ENCODE data around the gene NBR1. TPM values are rescaled to one million over a fixed set of nuclear protein-coding genes. Genes with fewer than 3 reads are reported as not detected.
"Not testable (repeated sequence)": the region's sequence is repeated elsewhere in the genome, so short reads cannot be mapped to it uniquely, and the experiment has no call there.

The NBR1 gene
- total and polyA plus RNA-seq, 4 donors = 25.5 to 127 (median 50.4) TPM

DNA sequence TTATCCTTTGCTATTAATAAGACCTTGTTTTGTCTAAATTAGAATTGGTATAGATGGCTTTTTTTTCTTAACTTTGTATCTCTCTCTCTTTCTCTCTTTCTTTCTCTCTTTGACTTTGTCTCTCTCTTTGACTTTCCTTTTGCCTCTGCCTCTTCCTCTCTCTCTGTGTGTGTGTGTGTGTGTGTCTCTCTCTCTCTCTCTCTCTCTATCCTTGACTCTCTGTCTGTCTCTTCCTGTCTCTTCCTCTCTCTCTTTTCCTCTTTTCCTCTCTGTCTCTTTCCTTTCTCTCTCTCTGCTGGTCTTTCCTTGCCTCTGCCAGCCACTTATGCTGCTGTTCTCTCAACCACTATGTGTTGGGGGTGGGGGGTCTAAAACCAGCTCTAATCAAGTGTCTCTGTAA is 5.0 kb upstream of the NBR1 start:
- not testable (repeated sequence) for H3K4me3 ChIP-seq; H3K36me3 ChIP-seq (ENCODE audit: control insufficient read depth in 4 of 4, insufficient read depth in 4 of 4, low read length in 4 of 4); H3K27ac ChIP-seq (ENCODE audit: low read depth in 1 of 2, low read length in 1 of 2); H3K9me3 ChIP-seq (ENCODE audit: control insufficient read depth in 4 of 4, insufficient read depth in 3 of 4, low read length in 3 of 4); H3K4me1 ChIP-seq (ENCODE audit: control insufficient read depth in 5 of 5, insufficient read depth in 5 of 5, low read length in 5 of 5); ATAC-seq (ENCODE audit: insufficient read depth, low FRiP score); DNase-seq; H3K27me3 ChIP-seq (ENCODE audit: control insufficient read depth in 3 of 3, insufficient read depth in 3 of 3, low read length in 2 of 3); H3K9ac ChIP-seq (ENCODE audit: insufficient read depth in 1 of 2, low read length in 2 of 2)

DNA sequence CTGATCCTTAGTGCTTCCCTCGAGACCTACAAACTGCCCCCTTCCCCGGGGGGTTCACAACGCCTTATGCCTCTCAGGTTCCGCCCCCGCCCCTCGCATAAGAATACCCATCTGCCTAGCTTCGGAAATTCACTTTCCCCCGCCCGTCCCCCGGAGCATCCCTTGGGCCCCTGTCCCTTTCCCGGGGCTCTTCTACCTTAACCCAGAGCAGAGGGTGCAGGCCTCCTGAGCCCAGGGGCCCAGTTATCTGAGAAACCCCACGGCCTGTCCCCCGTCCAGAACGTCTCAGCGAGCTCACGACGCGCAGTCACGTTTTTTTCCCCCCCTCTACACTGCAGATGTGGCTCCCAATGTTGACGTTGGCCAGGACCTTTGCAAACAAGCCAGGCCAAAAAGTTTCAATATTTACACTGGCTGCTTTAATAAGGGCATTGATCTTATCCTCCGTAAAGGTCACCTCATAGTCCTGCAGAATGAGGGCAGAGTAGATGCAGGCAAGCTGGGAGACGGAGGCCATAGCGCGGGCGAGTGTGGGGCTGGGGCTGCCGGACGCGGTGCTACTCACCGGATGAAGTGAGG is 1.4 kb upstream of the NBR1 start:
- DNase-seq (peak in 2 of 3 donors; percentile 39 to 57), ATAC-seq (ENCODE audit: insufficient read depth, low FRiP score) (peak; percentile 2)
- 1 to 2% methylated on average over 29 of the region's 29 CpGs for WGBS, 2 donors
- Histone ChIP-seq H3K27ac (ENCODE audit: low read depth in 1 of 2, low read length in 1 of 2) (peak overlapping the region; percentile 76 to 97), H3K9me3 (ENCODE audit: control insufficient read depth in 4 of 4, insufficient read depth in 3 of 4, low read length in 3 of 4) (no peaks in the 10 kb centered on the region), H3K9ac (ENCODE audit: insufficient read depth in 1 of 2, low read length in 2 of 2) (peak overlapping the region; percentile 98 to 99), H3K27me3 (ENCODE audit: control insufficient read depth in 3 of 3, insufficient read depth in 3 of 3, low read length in 2 of 3) (no peaks in the 10 kb centered on the region), H3K4me3 (peak overlapping the region; percentile 53), H3K36me3 (ENCODE audit: control insufficient read depth in 4 of 4, insufficient read depth in 4 of 4, low read length in 4 of 4) (peaks cover 0 to 2% (median 0%) of the 10 kb centered on the region in 4 donors), H3K4me1 (ENCODE audit: control insufficient read depth in 5 of 5, insufficient read depth in 5 of 5, low read length in 5 of 5) (peaks cover 0 to 21% (median 8%) of the 10 kb centered on the region in 5 donors)
- TF ChIP-seq, protein P1, sequence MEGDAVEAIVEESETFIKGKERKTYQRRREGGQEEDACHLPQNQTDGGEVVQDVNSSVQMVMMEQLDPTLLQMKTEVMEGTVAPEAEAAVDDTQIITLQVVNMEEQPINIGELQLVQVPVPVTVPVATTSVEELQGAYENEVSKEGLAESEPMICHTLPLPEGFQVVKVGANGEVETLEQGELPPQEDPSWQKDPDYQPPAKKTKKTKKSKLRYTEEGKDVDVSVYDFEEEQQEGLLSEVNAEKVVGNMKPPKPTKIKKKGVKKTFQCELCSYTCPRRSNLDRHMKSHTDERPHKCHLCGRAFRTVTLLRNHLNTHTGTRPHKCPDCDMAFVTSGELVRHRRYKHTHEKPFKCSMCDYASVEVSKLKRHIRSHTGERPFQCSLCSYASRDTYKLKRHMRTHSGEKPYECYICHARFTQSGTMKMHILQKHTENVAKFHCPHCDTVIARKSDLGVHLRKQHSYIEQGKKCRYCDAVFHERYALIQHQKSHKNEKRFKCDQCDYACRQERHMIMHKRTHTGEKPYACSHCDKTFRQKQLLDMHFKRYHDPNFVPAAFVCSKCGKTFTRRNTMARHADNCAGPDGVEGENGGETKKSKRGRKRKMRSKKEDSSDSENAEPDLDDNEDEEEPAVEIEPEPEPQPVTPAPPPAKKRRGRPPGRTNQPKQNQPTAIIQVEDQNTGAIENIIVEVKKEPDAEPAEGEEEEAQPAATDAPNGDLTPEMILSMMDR (IDR thresholded peaks at IDR 0.05; ENCODE audit: control extremely low read depth, extremely low read depth) = no peak

DNA sequence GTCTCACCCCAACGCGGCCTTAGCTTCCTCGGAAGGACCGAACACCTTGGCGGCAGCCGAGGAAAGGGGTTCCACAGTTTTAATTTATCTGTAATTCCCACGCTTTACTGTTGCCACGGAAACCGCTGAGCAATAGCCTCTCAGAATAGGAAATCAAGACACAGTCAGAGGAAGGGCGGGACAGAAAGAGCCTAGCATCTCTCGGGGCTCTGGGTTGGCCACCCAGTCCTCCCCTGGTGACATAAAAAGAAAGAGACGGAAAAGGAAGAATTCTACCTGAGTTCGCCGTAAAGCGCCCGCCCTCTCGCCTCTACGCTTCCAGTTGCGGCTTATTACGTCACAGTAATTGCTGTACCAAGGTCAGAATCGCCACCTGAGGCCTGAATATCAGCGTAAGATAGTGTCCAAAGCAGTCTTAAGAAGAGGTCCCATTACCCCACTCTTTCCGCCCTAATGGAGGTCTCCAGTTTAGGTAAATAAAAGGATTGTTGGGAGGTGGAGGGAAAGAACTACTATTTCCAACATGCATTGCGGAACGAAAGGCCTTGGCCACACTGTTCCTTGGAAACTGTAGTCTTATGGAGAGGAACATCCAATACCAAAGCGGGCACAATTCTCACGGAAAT is 761 bp upstream of the NBR1 start:
- H3K4me1 ChIP-seq (ENCODE audit: control insufficient read depth in 5 of 5, insufficient read depth in 5 of 5, low read length in 5 of 5) = peaks cover 0 to 21% (median 11%) of the 10 kb centered on the region in 5 donors
- WGBS, 2 donors = 0% methylated on average over 27 of the region's 27 CpGs
- TF ChIP-seq, protein P1 (IDR thresholded peaks at IDR 0.05; ENCODE audit: control extremely low read depth, extremely low read depth) = no peak
- peaks cover 0 to 2% (median 0%) of the 10 kb centered on the region in 4 donors for H3K36me3 ChIP-seq (ENCODE audit: control insufficient read depth in 4 of 4, insufficient read depth in 4 of 4, low read length in 4 of 4)
- no peaks in the 10 kb centered on the region for H3K27me3 ChIP-seq (ENCODE audit: control insufficient read depth in 3 of 3, insufficient read depth in 3 of 3, low read length in 2 of 3)
- DNase-seq (peak; percentile 93 to 97 (median 97)), ATAC-seq (ENCODE audit: insufficient read depth, low FRiP score) (peak; percentile 88)
- peak overlapping the region; percentile 76 to 97 for H3K27ac ChIP-seq (ENCODE audit: low read depth in 1 of 2, low read length in 1 of 2)
- H3K9me3 ChIP-seq (ENCODE audit: control insufficient read depth in 4 of 4, insufficient read depth in 3 of 4, low read length in 3 of 4) = no peaks in the 10 kb centered on the region
- H3K4me3 ChIP-seq = peak overlapping the region; percentile 53
- H3K9ac ChIP-seq (ENCODE audit: insufficient read depth in 1 of 2, low read length in 2 of 2) = peak overlapping the region; percentile 98 to 99

DNA sequence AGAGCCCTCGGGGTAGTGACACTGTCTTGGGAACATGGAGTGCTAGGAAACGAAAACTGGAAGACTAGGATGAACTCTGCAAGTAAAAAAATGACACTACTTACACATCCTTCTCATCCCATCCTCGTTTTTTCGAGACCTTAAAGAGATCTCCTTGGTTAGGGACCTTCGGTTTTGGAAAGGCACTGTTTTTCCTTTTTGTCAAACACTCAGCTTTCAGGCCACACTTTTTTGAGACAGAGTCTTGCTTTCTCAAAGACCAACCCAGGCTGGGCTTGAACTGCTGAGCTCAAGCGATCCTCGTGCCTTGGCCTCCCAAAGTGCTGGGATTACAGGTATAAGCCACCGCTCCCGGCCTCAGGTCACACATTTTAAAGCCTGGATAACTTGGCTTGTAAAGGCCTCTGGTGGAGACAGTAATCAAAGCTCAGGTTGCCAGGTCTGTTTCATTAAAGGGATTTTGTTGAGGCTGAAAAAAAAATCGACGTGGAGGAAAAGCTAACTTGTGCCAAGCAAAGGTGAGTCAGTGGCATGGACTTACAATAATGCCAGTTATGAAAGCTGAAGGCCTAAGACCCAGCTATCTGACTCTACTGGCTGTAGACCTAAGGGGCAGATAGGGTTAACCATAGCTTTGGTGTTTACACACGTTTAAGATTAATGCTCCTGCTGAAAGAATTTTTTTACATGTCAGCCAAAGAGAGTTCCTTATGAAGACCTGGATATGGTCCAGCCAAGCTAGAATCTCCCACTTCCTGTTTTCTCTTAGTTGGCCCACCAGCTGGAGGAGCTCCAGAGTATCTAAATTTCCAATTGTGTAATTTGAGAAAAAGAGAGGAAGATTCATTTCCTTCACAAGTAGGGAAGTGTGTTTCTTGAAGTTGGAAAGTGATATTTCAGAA is 823 bp downstream of the NBR1 start:
- TF ChIP-seq, protein P1 (IDR thresholded peaks at IDR 0.05; ENCODE audit: control extremely low read depth, extremely low read depth) = peak; percentile 6
- H3K4me1 ChIP-seq (ENCODE audit: control insufficient read depth in 5 of 5, insufficient read depth in 5 of 5, low read length in 5 of 5) = peaks cover 0 to 22% (median 11%) of the 10 kb centered on the region in 5 donors
- H3K4me3 ChIP-seq = peak overlapping the region; percentile 54
- DNase-seq (peak; percentile 81 to 98 (median 97)), ATAC-seq (ENCODE audit: insufficient read depth, low FRiP score) (no peak)
- peak overlapping the region; percentile 97 to 98 for H3K9ac ChIP-seq (ENCODE audit: insufficient read depth in 1 of 2, low read length in 2 of 2)
- no peaks in the 10 kb centered on the region for H3K27me3 ChIP-seq (ENCODE audit: control insufficient read depth in 3 of 3, insufficient read depth in 3 of 3, low read length in 2 of 3)
- peak overlapping the region; percentile 91 to 97 for H3K27ac ChIP-seq (ENCODE audit: low read depth in 1 of 2, low read length in 1 of 2)
- WGBS, 2 donors = 6 to 12% methylated on average over 12 of the region's 12 CpGs
- H3K36me3 ChIP-seq (ENCODE audit: control insufficient read depth in 4 of 4, insufficient read depth in 4 of 4, low read length in 4 of 4) = peaks cover 2 to 14% (median 6%) of the 10 kb centered on the region in 4 donors
- H3K9me3 ChIP-seq (ENCODE audit: control insufficient read depth in 4 of 4, insufficient read depth in 3 of 4, low read length in 3 of 4) = no peaks in the 10 kb centered on the region
